ENCODE results near the gene RAPGEF2. TPM values are rescaled to one million over a fixed set of nuclear protein-coding genes. Genes with fewer than 3 reads are reported as not detected.
A peak's percentile ranks its signal among the peaks of the same experiment; 100 is the strongest.

Gene RAPGEF2
- total RNA-seq, 1 experiment from 2014 or later: 37.1 TPM

DNA sequence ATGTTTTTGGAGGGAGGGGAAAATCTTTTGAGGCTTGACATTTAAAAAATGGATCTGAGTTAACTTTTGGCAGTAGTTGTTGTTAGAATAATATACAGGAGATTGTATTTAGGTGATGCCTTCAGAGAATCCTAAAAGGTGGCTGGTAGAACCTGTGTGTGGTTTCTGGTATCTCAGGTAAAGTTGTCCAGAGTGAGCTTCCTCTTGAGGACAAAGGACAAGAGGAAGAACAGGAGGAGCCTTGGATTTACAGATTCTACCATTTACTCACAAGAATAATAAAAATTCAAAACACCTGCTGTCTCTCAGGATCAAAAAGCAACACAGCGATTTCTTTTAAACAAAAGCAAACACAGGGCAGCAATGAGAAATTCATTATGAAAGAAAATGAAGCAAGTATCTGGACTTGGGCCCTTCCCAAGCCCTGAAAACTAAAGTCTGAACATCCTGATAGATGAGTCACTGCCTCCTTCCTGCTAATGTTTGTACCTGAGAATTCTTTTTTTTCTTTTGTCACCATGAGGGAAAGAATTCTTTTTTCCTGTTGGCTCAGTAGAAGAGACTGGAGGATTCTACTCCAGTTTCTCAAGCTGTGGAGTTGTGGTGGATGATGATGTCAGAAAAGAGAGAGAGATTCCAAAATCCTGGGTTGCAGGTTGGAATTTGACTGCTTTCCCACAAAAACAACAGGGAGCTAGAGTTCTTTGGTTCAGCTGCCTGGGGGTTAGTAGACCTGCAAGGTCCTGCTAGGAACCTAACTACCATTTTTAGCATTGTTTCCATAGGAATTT lies 31.5 kb upstream of the RAPGEF2 start:
- H3K14ac ChIP-seq (ENCODE audit: insufficient read depth, low read length): no peak overlapping the region
- no peak overlapping the region for H4K91ac ChIP-seq (ENCODE audit: insufficient read length, low read depth, low read length)
- no CpG with 5 or more reads among the region's 1 CpG for WGBS (ENCODE audit: extremely low coverage, insufficient read length, low lambda C conversion rate)
- TF ChIP-seq, protein P1, sequence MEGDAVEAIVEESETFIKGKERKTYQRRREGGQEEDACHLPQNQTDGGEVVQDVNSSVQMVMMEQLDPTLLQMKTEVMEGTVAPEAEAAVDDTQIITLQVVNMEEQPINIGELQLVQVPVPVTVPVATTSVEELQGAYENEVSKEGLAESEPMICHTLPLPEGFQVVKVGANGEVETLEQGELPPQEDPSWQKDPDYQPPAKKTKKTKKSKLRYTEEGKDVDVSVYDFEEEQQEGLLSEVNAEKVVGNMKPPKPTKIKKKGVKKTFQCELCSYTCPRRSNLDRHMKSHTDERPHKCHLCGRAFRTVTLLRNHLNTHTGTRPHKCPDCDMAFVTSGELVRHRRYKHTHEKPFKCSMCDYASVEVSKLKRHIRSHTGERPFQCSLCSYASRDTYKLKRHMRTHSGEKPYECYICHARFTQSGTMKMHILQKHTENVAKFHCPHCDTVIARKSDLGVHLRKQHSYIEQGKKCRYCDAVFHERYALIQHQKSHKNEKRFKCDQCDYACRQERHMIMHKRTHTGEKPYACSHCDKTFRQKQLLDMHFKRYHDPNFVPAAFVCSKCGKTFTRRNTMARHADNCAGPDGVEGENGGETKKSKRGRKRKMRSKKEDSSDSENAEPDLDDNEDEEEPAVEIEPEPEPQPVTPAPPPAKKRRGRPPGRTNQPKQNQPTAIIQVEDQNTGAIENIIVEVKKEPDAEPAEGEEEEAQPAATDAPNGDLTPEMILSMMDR (conservative IDR thresholded peaks at IDR 0.05): no peak
- no peak overlapping the region for H2AK5ac ChIP-seq (ENCODE audit: insufficient read length, low read length)
- H3K4me2 ChIP-seq (ENCODE audit: insufficient read depth, insufficient read length, low read length): no peak overlapping the region
- Mint-ChIP-seq H3K36me3 (ENCODE audit: insufficient read depth in 1 of 3, low read depth in 3 of 3) (no peaks in the 10 kb centered on the region; a peak in 1 of 7 replicates), H3K4me3 (no peak overlapping the region), H3K27me3 (ENCODE audit: low read depth) (no peaks in the 10 kb centered on the region), H3K27ac (peak overlapping the region; percentile 72 to 95 (median 87); a peak in 6 of 7 replicates), H3K9me3 (peaks cover 3 to 6% of the 10 kb centered on the region in 2 experiments; a peak in 4 of 5 replicates), H3K4me1 (peaks cover 27 to 31% of the 10 kb centered on the region in 2 experiments)
- H3K18ac ChIP-seq (ENCODE audit: insufficient read length, low read depth, low read length): no peak overlapping the region
- no peak overlapping the region for H3K9ac ChIP-seq (ENCODE audit: extremely low read depth, insufficient read length, low read length)
- no peaks in the 10 kb centered on the region for H3K79me2 ChIP-seq (ENCODE audit: insufficient read depth, low read length)
- peak; percentile 38 for DNase-seq
- H2BK5ac ChIP-seq (ENCODE audit: insufficient read length, low read length): no peak overlapping the region
- H3K9me3 ChIP-seq (ENCODE audit: control insufficient read depth, low read depth, low read length): no peaks in the 10 kb centered on the region
- H3K4ac ChIP-seq (ENCODE audit: low read depth, low read length): no peak overlapping the region
- no peaks in the 10 kb centered on the region for H3K27me3 ChIP-seq (ENCODE audit: insufficient read depth, low read length)
- H2AFZ ChIP-seq (ENCODE audit: low read length): no peak overlapping the region
- no peak overlapping the region for H2BK12ac ChIP-seq (ENCODE audit: insufficient read length, low read depth, low read length)
- no peaks in the 10 kb centered on the region for H3K23me2 ChIP-seq (ENCODE audit: insufficient read length, low read depth, low read length, poor library complexity, severe bottlenecking)
- no peak overlapping the region for H2BK20ac ChIP-seq (ENCODE audit: low read depth, low read length, poor library complexity, severe bottlenecking)
- no peak overlapping the region for H2BK120ac ChIP-seq (ENCODE audit: low read depth, low read length, poor library complexity, severe bottlenecking)
- no peak overlapping the region for H2BK15ac ChIP-seq (ENCODE audit: low read depth, low read length)
- no peak overlapping the region for H3K23ac ChIP-seq (ENCODE audit: insufficient read length, low read depth, low read length)
- H3K56ac ChIP-seq (ENCODE audit: insufficient read length, low read depth, low read length): no peak overlapping the region
- H3T11ph ChIP-seq (ENCODE audit: low read length): no peak overlapping the region
- no peak overlapping the region for H4K8ac ChIP-seq (replicated peaks; ENCODE audit: insufficient read length, low read depth, low read length)
- no peak overlapping the region for H4K5ac ChIP-seq (ENCODE audit: insufficient read length, low read depth, low read length)
- H3K4me1 ChIP-seq (ENCODE audit: insufficient read depth, low read length): no peaks in the 10 kb centered on the region; the same call in 1 of the 2 replicates
- H3K79me1 ChIP-seq (ENCODE audit: insufficient read depth, low read depth, low read length, poor library complexity, severe bottlenecking): no peaks in the 10 kb centered on the region
- no peak overlapping the region for H3K27ac ChIP-seq (ENCODE audit: insufficient read length, low read depth, low read length)
- no peaks in the 10 kb centered on the region for H4K20me1 ChIP-seq (ENCODE audit: control insufficient read depth, insufficient read depth, insufficient read length)
